Measurements from ENCODE around the gene ZSWIM8.
A peak's percentile ranks its signal among the peaks of the same experiment; 100 is the strongest.
"Not testable (repeated sequence)": the region's sequence is repeated elsewhere in the genome, so short reads cannot be mapped to it uniquely, and the experiment has no call there.

The ZSWIM8 gene

GRCh38 chr10:73785211-73785720, at the start of gene ZSWIM8:
Gene ZSWIM8, plus strand, starts transcription at chr10:73785606. Its CDS starts 273 bp downstream, at chr10:73785879.
- peak; percentile 94 for DNase-seq (ENCODE audit: low spot score)

- DNase-seq (ENCODE audit: low spot score), result not testable (repeated sequence)
Measured at GRCh38 chr10:73740501-73741254, 44.7 kb upstream of the ZSWIM8 start.

- no peak for DNase-seq (ENCODE audit: low spot score)
Measured at GRCh38 chr10:73742454-73742734, 43.0 kb upstream of the ZSWIM8 start.

GRCh38 chr10:73743327-73743904, 42.0 kb upstream of the ZSWIM8 start:
- no peak for DNase-seq (ENCODE audit: low spot score)

- peak; percentile 98 for DNase-seq (ENCODE audit: low spot score)
Measured at GRCh38 chr10:73743905-73744663, 41.3 kb upstream of the ZSWIM8 start, which contains the start of gene SEC24C. Gene SEC24C, plus strand, starts transcription at chr10:73744372. Its CDS starts 2,461 bp downstream, at chr10:73746833.

- peak; percentile 70 for DNase-seq (ENCODE audit: low spot score)
Measured at GRCh38 chr10:73744664-73744975, 40.8 kb upstream of the ZSWIM8 start.

- DNase-seq (ENCODE audit: low spot score), result no peak
Measured at GRCh38 chr10:73746721-73747120, 38.7 kb upstream of the ZSWIM8 start.

GRCh38 chr10:73750819-73751218, 34.6 kb upstream of the ZSWIM8 start:
- DNase-seq (ENCODE audit: low spot score), result no peak

- DNase-seq (ENCODE audit: low spot score), result no peak
Measured at GRCh38 chr10:73756183-73756582, 29.2 kb upstream of the ZSWIM8 start.

GRCh38 chr10:73758704-73759511, 26.5 kb upstream of the ZSWIM8 start:
- no peak for DNase-seq (ENCODE audit: low spot score)

- DNase-seq (ENCODE audit: low spot score), result no peak
Measured at GRCh38 chr10:73759512-73760115, 25.8 kb upstream of the ZSWIM8 start.

GRCh38 chr10:73761781-73762180, 23.6 kb upstream of the ZSWIM8 start:
- no peak for DNase-seq (ENCODE audit: low spot score)

- no peak for DNase-seq (ENCODE audit: low spot score)
Measured at GRCh38 chr10:73762915-73763314, 22.5 kb upstream of the ZSWIM8 start.

- DNase-seq (ENCODE audit: low spot score), result no peak
Measured at GRCh38 chr10:73763343-73763742, 22.1 kb upstream of the ZSWIM8 start.

GRCh38 chr10:73765066-73765465, 20.3 kb upstream of the ZSWIM8 start:
- no peak for DNase-seq (ENCODE audit: low spot score)

GRCh38 chr10:73768881-73769280, 16.5 kb upstream of the ZSWIM8 start:
- no peak for DNase-seq (ENCODE audit: low spot score)

- DNase-seq (ENCODE audit: low spot score), result no peak
Measured at GRCh38 chr10:73769396-73769795, 16.0 kb upstream of the ZSWIM8 start.

GRCh38 chr10:73771722-73772280, 13.6 kb upstream of the ZSWIM8 start:
- DNase-seq (ENCODE audit: low spot score), result peak; percentile 95

GRCh38 chr10:73772281-73773151, 12.9 kb upstream of the ZSWIM8 start:
- peak; percentile 82 for DNase-seq (ENCODE audit: low spot score)

- DNase-seq (ENCODE audit: low spot score), result no peak
Measured at GRCh38 chr10:73773152-73773879, 12.1 kb upstream of the ZSWIM8 start.
